Mucosa of descending colon (tissue), 3 donors: ENCODE measurements around the gene FAM98A. TPM values are rescaled to one million over a fixed set of nuclear protein-coding genes. Genes with fewer than 3 reads are reported as not detected.

Source experiments
- ATAC-seq: fragments of 200-7000 bp; cut with Tn5 transposase; one replicate; pipeline ENCODE4 v1.9.1; 2020; ENCODE audit warnings: mild to moderate bottlenecking, moderate library complexity
- DNase-seq, 3 donors: peaks; one replicate each; pipeline ENCODE4 v3.0.0-alpha.2; 2020
- H3K36me3 ChIP-seq: fragments of 200-600 bp; one replicate; pipeline ENCODE4 v1.8.0; 2021; ENCODE audit warnings: low read depth, mild to moderate bottlenecking
- H3K4me1 ChIP-seq: fragments of 200-600 bp; one replicate; pipeline ENCODE4 v1.8.0; 2021; ENCODE audit warnings: low read depth, mild to moderate bottlenecking
- H3K4me3 ChIP-seq: fragments of 200-600 bp; one replicate; pipeline ENCODE4 v1.8.0; 2021; ENCODE audit warnings: mild to moderate bottlenecking
- H3K9me3 ChIP-seq: fragments of 200-600 bp; one replicate; pipeline ENCODE4 v1.8.0; 2021; ENCODE audit warnings: mild to moderate bottlenecking
- CTCF ChIP-seq: fragments of 200-600 bp; IDR thresholded peaks from one replicate; pipeline ENCODE4 v1.8.0; 2022; ENCODE audit warnings: antibody characterized with exemption, mild to moderate bottlenecking
- intact Hi-C, 2 donors: fragments of 100-400 bp; cut with DNase I in 1 of 2; cut with micrococcal nuclease in 1 of 2; formaldehyde crosslinking; loops; one replicate each; pipeline versions ENCODE4 v1.11.0 to v1.11.1; 2022; cut with DNase I, micrococcal nuclease
- total RNA-seq, 3 donors: library from RNA; stranded (reverse); fragmentation: NEBNext Ultra II Directional in 2 of 3; extraction: Animal tissue kit (Norgen Biotek cat#: 25700) in 2 of 3; gene quantifications; one replicate each; pipeline versions ENCODE4 v1.2.1 to v1.2.4, GENCODE V29; 2021 to 2023
- donor health status: DM: no; HTN: no; CAD: no; lungs with moderate emphysema.
- donor health status: DM: no; HTN: no; CAD: no.
- donor health status: DM: no; HTN: yes; CAD: no.

Gene FAM98A
- total RNA-seq, 3 donors from 2014 or later, result 18.6 to 46.9 (median 34.7) TPM

GRCh38 chr2:33552758-33553461 is 46.2 kb downstream of the FAM98A start:
- H3K4me1 ChIP-seq, result no peaks in the 10 kb centered on the region
- no peak overlapping the region for H3K4me3 ChIP-seq
- no peak for TF ChIP-seq CTCF
- no peaks in the 10 kb centered on the region for H3K9me3 ChIP-seq
- ATAC-seq (no peak), DNase-seq (no peak)
- intact Hi-C loops, result no loop called here
- H3K36me3 ChIP-seq, result no peaks in the 10 kb centered on the region

- Histone ChIP-seq H3K4me3 (no peak overlapping the region), H3K9me3 (no peaks in the 10 kb centered on the region), H3K4me1 (no peaks in the 10 kb centered on the region), H3K36me3 (no peaks in the 10 kb centered on the region)
- TF ChIP-seq CTCF, result no peak
- no peak for DNase-seq
- intact Hi-C loops, result no loop called here
- no peak for ATAC-seq
Observed at GRCh38 chr2:33550206-33550605, 48.9 kb downstream of the FAM98A start.

- DNase-seq (no peak), ATAC-seq (no peak)
- no peak for TF ChIP-seq CTCF
- no peaks in the 10 kb centered on the region for H3K36me3 ChIP-seq
- H3K4me3 ChIP-seq, result no peak overlapping the region
- no peaks in the 10 kb centered on the region for H3K9me3 ChIP-seq
- H3K4me1 ChIP-seq, result no peaks in the 10 kb centered on the region
- intact Hi-C loops, result no loop called here
Observed at GRCh38 chr2:33541243-33541642, 57.9 kb downstream of the FAM98A start.

GRCh38 chr2:33535421-33535820 is 63.7 kb downstream of the FAM98A start:
- Histone ChIP-seq H3K9me3 (no peaks in the 10 kb centered on the region), H3K4me1 (no peaks in the 10 kb centered on the region), H3K4me3 (no peak overlapping the region), H3K36me3 (no peaks in the 10 kb centered on the region)
- DNase-seq (no peak), ATAC-seq (no peak)
- intact Hi-C loops, result no loop called here
- TF ChIP-seq CTCF, result no peak

Other genes with a start within 250 kb of the FAM98A start
- 1 to 10 TPM; 3.8 to 6.1 (median 5.4) TPM for gene RASGRP3, start 122.7 kb downstream of the FAM98A start, total RNA-seq